ENCODE data around the gene LGALS3BP. TPM values are rescaled to one million over a fixed set of nuclear protein-coding genes. Genes with fewer than 3 reads are reported as not detected.

Gene LGALS3BP
- total and polyA plus RNA-seq, 10 donors = 33.6 to 188 (median 100) TPM

DNA sequence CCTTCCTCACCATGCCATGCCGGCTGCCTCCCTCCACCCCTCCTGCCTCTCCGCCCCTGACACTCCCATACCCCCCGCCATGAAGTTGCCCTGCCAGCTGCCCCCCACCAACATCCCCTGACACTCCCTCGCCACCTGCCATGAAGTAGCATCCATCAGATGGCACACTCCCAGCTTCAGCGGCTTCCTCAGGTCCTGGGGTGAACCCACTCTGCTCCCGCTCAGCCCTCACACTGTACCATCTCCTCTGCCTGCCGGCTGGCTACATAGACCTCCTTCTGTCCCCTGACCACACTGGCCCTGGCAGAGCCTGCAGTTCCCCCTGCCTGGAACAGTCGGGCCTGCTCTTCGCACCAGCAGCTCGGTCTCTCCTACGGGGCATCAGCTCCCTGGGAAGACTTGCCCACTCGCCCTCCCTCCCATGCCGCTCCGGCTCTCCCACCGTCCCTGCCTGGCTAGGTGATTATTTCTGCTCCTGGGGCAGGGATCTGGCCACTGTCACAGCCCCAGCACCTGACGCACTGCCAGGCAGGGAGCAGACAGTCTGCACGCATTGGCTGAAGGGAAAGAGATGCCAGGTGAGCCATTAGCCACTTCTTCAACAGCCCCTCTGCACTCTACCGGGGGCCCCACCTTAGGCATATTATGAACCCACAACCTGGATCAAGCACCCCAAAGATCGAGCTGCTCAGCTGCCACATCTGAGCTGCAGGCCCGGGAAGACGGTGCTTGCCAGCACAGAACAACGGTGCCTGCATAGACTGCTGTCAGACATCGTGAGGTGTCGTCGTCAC, 20.9 kb upstream of the LGALS3BP start:
- DNase-seq = no peak
- Histone ChIP-seq H3K9me3 (no peaks in the 10 kb centered on the region), H3K27me3 (replicated peaks in 1 of 7) (no peaks in the 10 kb centered on the region), H3K4me1 (peaks cover 3 to 74% (median 50%) of the 10 kb centered on the region in 6 donors), H3K36me3 (peaks cover 0 to 82% (median 50%) of the 10 kb centered on the region in 6 donors), H3K4me3 (no peak overlapping the region), H3K27ac (no peak overlapping the region)
- TF ChIP-seq POLR2A (IDR thresholded peaks at IDR 0.05) (no peak), POLR2AphosphoS5 (IDR thresholded peaks at IDR 0.05) (peak in 1 of 3 donors; percentile 10)
- TF ChIP-seq, protein P1, sequence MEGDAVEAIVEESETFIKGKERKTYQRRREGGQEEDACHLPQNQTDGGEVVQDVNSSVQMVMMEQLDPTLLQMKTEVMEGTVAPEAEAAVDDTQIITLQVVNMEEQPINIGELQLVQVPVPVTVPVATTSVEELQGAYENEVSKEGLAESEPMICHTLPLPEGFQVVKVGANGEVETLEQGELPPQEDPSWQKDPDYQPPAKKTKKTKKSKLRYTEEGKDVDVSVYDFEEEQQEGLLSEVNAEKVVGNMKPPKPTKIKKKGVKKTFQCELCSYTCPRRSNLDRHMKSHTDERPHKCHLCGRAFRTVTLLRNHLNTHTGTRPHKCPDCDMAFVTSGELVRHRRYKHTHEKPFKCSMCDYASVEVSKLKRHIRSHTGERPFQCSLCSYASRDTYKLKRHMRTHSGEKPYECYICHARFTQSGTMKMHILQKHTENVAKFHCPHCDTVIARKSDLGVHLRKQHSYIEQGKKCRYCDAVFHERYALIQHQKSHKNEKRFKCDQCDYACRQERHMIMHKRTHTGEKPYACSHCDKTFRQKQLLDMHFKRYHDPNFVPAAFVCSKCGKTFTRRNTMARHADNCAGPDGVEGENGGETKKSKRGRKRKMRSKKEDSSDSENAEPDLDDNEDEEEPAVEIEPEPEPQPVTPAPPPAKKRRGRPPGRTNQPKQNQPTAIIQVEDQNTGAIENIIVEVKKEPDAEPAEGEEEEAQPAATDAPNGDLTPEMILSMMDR (IDR thresholded peaks at IDR 0.05 in 8 of 11, conservative IDR thresholded peaks at IDR 0.05 in 3 of 11) = no peak
- WGBS, 5 donors = 92 to 95% (median 94%) methylated on average over 20 to 25 of the region's 25 CpGs
- intact Hi-C loops (cut with DNase I; ENCODE audit: low total_unique reads) = no loop called here

DNA sequence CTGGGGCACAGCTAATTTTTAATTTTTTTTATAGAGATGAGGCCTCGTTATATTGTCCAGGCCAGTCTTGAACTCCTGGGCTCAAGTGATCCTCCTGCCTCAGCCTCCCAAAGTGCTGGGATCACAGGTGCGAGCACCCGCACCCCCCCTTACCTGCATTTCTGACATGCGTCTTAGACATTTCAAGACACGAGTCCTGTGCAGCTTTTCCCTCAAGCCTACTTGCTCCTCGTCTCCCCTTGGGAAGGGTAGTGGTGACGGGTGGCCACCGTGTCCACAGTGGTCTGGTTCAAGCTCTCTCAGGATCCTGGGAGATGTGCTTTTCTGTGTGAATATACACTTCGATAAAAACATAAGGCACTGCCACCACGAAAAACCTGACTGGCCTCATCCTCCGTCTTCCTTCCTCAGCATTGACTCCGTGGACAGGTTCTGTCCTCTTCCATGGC, 20.2 kb upstream of the LGALS3BP start:
- H3K4me1 ChIP-seq = peaks cover 0 to 73% (median 46%) of the 10 kb centered on the region in 6 donors
- no peak for DNase-seq
- no peak overlapping the region for H3K27ac ChIP-seq
- no peaks in the 10 kb centered on the region for H3K9me3 ChIP-seq
- WGBS, 5 donors = 94 to 97% (median 95%) methylated on average over 12 of the region's 12 CpGs
- no peak overlapping the region for H3K4me3 ChIP-seq
- intact Hi-C loops (cut with DNase I; ENCODE audit: low total_unique reads) = no loop called here
- H3K27me3 ChIP-seq (replicated peaks in 1 of 7) = no peaks in the 10 kb centered on the region
- TF ChIP-seq, protein P1 (IDR thresholded peaks at IDR 0.05 in 8 of 11, conservative IDR thresholded peaks at IDR 0.05 in 3 of 11) = no peak
- TF ChIP-seq POLR2AphosphoS5 (IDR thresholded peaks at IDR 0.05) (no peak), POLR2A (IDR thresholded peaks at IDR 0.05) (no peak)
- peaks cover 0 to 88% (median 56%) of the 10 kb centered on the region in 6 donors for H3K36me3 ChIP-seq

DNA sequence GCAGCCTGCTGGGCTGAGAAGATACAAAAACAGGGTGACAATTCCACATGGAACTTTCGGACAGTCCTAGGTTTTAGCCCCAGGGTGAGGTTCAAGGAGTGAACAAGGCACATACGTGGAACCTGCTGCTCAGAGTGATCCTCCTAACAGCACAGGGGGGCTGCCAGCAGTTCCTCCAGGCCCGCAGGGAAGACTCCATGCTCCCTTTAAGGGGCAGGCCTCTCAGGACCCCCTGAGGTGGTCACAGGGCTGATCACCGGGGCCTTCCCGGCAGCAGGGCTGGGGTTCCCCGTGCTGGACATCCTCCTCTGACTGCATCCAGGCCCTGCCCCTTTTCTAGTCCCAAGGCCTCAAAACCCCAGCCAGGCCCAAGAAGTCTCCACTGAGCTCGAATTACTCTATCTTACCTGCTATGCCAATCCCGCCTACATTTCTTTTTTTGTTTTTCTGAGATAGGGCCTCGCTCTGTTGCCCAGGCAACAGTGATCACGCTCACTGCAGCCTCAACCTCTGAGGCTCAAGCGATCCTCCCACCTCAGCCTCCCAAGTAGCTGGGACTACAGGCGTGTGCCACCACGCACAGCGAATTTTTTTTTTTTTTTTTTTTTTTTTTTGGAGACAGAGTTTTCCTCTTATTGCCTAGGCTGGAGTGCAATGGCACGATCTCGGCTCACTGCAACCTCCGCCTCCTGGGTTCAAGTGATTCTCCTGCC, 19.5 kb upstream of the LGALS3BP start:
- peaks cover 0 to 81% (median 49%) of the 10 kb centered on the region in 6 donors for H3K4me1 ChIP-seq
- no peak overlapping the region for H3K4me3 ChIP-seq
- H3K9me3 ChIP-seq = no peaks in the 10 kb centered on the region
- WGBS, 5 donors = 89 to 93% (median 90%) methylated on average over 17 of the region's 17 CpGs
- no peaks in the 10 kb centered on the region for H3K27me3 ChIP-seq (replicated peaks in 1 of 7)
- intact Hi-C loops (cut with DNase I; ENCODE audit: low total_unique reads) = no loop called here
- H3K27ac ChIP-seq = peak overlapping the region; percentile 5 to 88 (median 74)
- no peak for DNase-seq
- H3K36me3 ChIP-seq = peaks cover 0 to 96% (median 64%) of the 10 kb centered on the region in 6 donors
- TF ChIP-seq, protein P1 (IDR thresholded peaks at IDR 0.05 in 8 of 11, conservative IDR thresholded peaks at IDR 0.05 in 3 of 11) = no peak
- TF ChIP-seq POLR2A (IDR thresholded peaks at IDR 0.05) (no peak), POLR2AphosphoS5 (IDR thresholded peaks at IDR 0.05) (no peak)

Measured in spleen (tissue), 11 donors.